Adipose tissue (tissue), 3 donors: ENCODE results near the gene ACACB. TPM values are rescaled to one million over a fixed set of nuclear protein-coding genes. Genes with fewer than 3 reads are reported as not detected.

Experiments
- H3K27ac ChIP-seq: one replicate; pipeline ENCODE4 v1.5.1; 2013; ENCODE audit warnings: low read depth, low read length
- WGBS, 3 donors: extraction: QIAGEN DNeasy Blood & Tissue Kit; methylation state at CpG; one replicate each; pipeline ENCODE4 v1.1.7; 2013; 5-methylcytosine and 5-hydroxymethylcytosine counted together
- polyA plus RNA-seq, 3 donors: library from polyadenylated mRNA; stranded (reverse); fragments of 200-250 nt; gene quantifications; one replicate each; pipeline ENCODE4 v1.2.3, GENCODE V29; 2013
- donor health status: healthy with polysubstance abuse.
- donor health status: Bipolar disorder and iron deficiency.
- donor health status: healthy.

ACACB gene
- polyA plus RNA-seq = 100 to 1,000 TPM in 2 of 3 donors, 10 to 100 TPM in 1; 61.3 to 539 (median 237) TPM

DNA sequence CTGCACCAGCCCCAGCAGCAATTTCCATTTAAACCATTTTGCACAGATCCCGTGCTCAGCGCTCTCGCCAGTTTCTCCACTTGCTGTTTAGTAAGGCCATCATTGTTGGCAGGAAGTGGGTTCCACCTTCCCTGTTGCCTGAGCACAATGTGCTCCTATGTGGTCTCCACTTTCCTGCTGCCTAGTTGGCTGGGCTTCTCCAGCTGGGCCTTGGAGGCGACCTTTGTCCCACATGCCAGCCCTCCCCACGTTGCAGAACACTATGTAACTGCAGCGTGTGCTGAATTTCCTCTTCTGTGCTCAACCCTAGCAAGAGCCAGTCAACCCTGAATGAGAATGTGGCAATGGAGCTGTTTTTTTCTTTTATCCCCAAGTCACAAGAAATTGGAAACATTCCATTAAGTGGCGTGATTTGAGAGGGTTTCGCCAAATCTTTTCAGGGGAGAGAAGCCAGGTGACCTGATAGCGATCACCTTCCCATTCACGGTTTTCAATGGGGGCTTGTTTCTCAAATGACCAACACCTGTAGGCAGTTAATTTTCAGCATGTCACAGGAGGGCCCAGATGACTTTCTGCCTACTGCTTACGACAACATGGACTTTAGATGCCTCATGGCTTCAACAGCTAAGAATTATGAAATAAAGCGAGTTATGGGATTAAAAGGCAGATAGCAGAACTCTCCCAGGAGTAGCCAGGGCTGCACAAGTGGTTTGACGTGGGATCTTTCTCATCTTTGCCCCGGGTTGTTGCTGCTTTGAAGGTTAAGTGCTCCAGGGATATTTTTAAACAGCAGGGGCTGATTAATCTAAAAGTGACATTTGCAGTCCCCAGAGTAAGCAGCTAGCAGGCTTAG is at the start of gene ACACB:
ACACB (plus strand) TSS at position 830 of the 853 bp plus-strand sequence. CDS start 22,819 bp downstream, outside the sequence.
- 15 to 41% (median 33%) methylated on average over 14 of the region's 14 CpGs for WGBS, 3 donors
- peak within 1 kb of the TSS; percentile 81 for H3K27ac ChIP-seq

DNA sequence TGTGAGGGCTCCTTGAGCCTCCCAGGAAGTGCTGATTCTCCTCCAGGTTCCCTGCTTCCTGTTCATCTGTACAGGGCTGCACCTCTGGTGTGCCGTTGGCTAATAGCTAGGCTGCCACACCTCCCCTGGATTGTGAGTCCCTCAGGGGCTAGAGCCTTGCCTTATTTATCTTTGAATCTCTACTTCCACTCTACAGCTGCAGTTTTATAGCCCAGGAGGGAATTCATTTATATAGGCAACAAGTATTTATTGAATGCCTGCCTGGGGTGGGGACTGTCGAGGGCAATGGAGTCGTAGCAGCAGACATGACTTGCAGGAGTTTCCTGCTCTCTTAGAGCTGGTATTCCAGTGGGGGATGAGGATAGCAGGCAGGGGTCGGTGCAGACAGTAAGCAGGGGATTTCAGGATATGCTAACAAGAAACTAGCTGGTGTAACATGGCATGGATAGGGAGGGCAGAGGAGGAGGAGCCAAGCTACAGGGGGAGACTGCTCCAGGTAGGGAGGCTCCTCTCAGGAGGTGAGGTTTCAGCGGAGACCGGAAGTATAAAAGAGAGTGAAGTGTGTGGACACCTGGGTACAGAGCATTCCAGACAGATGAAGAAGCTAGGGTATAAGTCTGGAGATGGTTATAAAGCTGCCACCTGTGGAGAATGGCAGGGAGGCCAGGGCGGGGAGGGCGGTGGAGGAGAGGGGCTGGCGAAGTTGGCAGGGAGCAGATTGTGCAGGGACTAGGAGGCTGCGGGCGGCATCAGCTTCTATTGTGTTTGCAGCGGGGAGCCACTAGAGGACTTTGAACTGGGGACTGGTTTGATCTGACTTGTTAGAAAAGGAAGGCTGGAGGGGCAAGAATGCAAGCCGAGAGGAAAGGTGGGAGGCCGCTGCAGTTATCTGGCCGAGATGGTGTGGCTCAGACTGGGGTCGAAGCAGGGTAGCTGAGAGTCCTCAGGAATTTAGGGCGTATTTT is 46.8 kb upstream of the ACACB start:
- 72 to 88% (median 84%) methylated on average over 17 of the region's 17 CpGs for WGBS, 3 donors
- no peak overlapping the region for H3K27ac ChIP-seq

DNA sequence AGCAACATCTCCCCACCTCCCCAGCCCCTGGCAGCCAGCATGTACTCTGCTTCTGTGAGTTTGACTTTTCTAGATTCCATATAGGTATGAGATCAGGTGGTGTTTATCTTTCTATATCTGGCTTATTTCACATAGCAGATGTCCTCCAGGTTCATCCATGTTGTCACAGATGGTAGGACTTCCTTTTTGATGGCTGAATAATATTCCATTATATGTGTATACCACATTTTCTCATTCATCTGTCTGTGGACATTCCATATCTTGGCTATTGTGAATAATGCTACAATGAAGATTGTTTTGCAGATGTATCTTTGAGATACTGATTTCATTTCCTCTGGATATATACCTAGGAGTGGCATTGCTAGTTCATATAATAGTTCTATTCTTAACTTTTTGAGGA is 41.5 kb upstream of the ACACB start:
- H3K27ac ChIP-seq = no peak overlapping the region

DNA sequence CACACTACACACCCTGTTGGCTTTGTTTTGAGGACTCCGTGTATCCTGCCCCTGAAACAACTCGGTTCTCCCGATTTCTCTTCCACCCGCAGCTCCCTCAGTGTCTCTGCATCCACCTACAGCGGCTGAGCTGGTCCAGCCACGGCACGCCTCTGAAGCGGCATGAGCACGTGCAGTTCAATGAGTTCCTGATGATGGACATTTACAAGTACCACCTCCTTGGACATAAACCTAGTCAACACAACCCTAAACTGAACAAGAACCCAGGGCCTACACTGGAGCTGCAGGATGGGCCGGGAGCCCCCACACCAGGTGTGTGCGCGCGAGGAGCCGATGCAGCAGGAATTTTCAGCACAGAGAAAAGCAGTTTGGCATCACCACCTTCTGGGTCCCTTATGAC is 33.6 kb upstream of the ACACB start:
- WGBS, 3 donors = 89 to 97% (median 94%) methylated on average over 14 of the region's 14 CpGs
- H3K27ac ChIP-seq = no peak overlapping the region

DNA sequence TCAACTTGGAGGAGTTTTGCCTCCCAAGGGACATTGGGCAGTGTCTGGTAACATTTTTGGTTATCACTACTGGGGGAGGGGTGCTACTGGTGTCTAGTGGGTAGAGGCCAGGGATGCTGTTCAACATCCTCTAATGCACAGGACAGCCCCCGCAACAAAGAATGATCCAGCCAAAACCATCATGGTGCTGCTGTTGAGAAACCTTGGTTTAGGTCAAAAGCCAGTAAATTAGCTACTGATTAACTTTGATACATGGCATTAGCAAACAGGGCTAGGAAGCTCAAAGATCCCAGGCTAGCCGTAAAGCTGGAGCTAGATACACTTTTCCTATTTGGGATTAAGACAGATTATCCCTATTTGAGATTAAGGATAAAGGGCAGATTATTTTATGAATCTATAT is 32.0 kb upstream of the ACACB start:
- WGBS, 3 donors = 38 to 93% (median 90%) methylated on average over 2 of the region's 2 CpGs
- no peak overlapping the region for H3K27ac ChIP-seq

DNA sequence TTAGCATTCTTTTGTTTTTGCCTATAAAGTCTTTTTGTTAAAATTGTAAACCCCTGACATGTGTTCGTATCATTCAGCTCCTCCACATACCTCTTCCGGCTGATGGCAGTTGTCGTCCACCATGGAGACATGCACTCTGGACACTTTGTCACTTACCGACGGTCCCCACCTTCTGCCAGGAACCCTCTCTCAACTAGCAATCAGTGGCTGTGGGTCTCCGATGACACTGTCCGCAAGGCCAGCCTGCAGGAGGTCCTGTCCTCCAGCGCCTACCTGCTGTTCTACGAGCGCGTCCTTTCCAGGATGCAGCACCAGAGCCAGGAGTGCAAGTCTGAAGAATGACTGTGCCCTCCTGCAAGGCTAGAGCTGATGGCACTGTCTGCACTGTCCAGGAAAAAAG is 30.8 kb upstream of the ACACB start:
- WGBS, 3 donors = 93 to 95% (median 95%) methylated on average over 11 of the region's 11 CpGs
- H3K27ac ChIP-seq = no peak overlapping the region

DNA sequence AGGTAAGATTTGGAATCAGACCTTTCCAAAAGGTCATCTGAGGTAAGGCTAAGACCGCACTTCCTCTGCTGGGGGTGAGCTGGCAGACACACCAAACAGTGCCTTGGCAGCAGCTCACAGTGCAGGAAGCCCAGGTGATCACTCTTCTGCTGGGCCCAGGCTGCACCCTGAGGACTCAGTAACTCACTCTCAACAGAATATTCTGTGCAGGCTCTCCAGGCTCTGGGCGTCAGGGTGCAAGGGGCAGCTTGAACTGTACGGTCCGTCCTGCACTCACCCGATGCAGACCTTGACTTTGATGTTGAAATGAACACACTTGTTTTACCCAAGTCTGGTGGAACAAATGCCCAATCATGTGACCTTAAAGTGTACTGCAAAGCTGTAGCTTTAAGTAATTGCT is 29.1 kb upstream of the ACACB start:
- WGBS, 3 donors = 27 to 62% (median 59%) methylated on average over 5 of the region's 5 CpGs
- no peak overlapping the region for H3K27ac ChIP-seq

DNA sequence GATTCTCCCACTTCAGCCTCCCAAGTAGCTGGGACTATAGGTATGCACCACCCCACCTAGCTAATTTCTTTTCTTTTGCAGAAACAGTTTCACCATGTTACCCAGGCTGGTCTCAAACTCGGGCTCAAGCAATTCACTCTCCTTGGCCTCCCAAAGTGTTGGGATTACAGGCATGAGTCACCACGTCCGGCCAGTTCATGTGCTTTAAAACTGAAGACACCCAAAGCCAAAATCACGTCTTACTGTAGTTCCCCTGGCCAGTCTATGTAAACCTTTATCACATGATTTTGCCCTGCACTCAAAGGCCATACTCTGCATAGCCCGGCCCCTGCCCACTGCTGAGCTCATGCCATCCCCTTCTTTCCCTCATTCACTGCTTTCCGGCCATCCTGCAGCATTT is 27.6 kb upstream of the ACACB start:
- no peak overlapping the region for H3K27ac ChIP-seq
- WGBS, 3 donors = 78 to 88% (median 85%) methylated on average over 6 of the region's 6 CpGs

DNA sequence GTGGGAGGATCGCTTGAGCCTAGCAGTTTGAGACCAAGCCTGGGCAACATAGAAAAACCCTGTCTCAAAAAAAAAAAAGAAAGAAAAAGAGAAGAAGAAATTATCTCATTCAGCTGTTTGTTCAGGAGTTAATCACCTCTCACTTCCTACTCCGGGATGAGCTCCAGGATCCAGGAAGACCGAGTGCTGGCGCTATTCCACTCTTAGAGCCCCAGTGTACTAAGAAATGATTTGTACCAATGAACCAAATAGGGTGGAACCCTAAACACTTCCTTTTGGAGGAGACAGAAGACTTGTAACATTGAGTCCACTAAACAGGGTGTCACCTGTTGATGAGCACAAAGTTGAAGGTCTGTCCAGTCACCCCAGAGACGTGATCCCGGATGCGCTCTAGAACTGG is 26.7 kb upstream of the ACACB start:
- no peak overlapping the region for H3K27ac ChIP-seq
- WGBS, 3 donors = 84 to 91% (median 89%) methylated on average over 7 of the region's 7 CpGs

DNA sequence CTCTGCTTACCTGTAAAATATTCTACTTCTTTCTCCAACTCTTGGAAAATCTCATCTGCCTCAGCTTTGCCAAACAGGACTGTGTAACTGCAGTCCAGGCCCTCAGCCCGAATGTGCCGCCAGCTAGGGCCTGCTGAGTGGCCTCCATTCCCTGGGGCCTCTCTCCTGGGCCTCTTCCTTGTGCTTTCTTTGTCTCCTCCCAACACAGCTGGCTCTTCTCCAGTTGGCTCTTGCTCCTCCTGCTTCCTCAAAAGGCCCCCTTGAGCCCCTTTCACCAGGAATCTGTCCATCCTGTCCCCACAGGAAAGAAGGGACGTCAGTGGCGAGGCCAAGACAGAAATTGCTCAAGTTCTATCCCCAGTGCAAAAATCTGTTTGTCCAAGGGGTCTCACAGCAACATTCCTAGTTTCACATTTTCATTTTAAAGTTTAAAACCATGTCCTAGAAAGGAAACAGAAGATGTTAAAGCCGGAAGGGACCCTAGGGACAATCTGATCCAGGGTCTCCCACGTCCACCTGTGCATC is 23.8 kb upstream of the ACACB start:
- H3K27ac ChIP-seq = no peak overlapping the region
- 18 to 63% (median 33%) methylated on average over 6 of the region's 6 CpGs for WGBS, 3 donors

DNA sequence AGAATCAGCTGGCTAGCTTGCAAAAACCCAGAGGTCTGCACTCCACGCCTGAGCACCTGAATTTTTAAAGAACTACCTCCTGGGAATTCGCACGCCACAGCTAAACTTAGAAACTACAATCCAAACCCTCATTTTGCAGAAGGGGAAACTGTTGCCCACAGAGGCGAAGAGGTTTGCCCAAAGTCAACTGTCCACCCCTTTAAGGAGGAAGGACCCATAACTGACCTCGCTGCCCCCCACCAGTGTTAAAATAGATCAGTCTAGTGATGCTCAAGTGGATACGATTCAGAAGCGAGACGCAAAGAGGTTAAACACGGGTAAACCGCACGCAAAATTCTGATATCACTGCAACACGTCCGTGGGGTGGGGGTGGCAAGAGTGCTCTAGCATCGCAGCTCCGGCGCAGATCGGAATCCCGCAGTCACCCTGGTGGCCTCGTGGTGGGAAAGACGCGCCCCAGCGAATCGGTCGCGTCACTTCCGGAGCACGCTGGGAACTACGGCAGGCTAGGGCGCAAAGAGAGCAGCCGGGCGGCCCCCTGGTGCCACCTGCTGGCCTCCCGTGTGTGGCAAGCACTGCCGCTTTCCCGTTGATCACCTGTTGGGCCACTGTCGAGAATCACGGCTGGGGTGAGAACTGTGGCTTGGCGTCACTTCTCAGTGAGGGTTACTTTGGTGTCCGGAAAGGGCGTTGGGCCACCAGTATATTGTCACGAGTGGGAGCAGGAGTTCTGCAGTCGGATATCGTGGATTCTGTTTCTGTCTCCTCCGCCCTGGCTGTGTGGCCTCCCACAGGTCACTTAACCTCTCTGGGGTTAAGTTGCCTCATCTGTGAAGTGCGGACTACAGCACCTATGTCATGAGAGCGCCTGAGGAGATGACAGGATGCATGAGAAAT is 23.1 kb upstream of the ACACB start, which contains the start of gene ALKBH2:
ALKBH2 (minus strand) TSS at position 451 of the 897 bp plus-strand sequence. CDS start 686 bp downstream, outside the sequence.
- WGBS, 3 donors = 4 to 6% (median 5%) methylated on average over 45 of the region's 45 CpGs
- no peak within 1 kb of the TSS for H3K27ac ChIP-seq

DNA sequence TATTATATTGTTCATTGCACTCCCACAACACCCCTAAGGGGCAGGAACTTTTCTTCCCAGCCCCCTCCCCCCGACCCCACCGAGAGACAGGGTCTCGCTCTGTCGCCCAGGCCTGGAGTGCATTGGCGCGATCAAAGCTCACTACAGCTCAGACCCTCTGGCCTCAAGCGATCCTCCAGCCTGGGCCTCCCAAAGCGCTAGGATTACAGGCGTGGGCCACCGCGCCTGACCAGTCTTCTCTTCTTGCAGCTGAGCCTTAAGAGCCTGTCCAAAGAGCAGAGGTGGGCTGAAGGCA is 19.3 kb upstream of the ACACB start:
- 35 to 37% (median 35%) methylated on average over 11 of the region's 11 CpGs for WGBS, 3 donors
- no peak overlapping the region for H3K27ac ChIP-seq

DNA sequence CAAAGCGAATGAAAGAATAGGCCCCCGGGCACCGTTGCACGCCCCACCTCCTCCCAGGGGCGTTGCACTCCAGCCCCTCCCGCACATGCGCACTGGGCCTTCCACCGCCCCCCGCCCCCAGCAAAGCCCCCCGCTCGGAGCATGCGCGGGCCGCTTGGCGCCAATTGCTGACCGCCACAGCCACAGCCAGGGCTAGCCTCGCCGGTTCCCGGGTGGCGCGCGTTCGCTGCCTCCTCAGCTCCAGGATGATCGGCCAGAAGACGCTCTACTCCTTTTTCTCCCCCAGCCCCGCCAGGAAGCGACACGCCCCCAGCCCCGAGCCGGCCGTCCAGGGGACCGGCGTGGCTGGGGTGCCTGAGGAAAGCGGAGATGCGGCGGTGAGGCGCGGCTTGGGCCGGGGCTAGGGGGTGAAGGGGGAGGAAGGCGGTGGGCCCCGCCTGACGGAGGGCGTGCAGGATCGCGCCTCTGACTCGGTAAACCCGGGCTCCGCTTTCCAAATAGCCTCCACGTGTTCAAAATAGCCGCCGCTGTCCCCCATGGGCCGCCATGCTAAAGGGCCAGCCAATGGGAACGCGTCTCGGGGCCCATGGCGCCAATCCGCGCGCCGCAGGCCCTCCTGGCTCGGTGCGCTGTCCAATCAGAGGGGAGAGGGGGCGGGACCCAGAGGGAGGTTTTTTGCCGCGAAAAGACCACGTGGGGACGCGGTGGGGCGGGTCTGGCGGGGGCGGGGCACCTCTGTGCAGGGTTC is 18.8 kb upstream of the ACACB start, which contains the start of gene UNG:
UNG (plus strand) TSS at position 163 of the 748 bp plus-strand sequence; CDS start at position 246, 83 bp downstream.
- WGBS, 3 donors = 0 to 1% (median 0%) methylated on average over 61 to 71 of the region's 71 CpGs

DNA sequence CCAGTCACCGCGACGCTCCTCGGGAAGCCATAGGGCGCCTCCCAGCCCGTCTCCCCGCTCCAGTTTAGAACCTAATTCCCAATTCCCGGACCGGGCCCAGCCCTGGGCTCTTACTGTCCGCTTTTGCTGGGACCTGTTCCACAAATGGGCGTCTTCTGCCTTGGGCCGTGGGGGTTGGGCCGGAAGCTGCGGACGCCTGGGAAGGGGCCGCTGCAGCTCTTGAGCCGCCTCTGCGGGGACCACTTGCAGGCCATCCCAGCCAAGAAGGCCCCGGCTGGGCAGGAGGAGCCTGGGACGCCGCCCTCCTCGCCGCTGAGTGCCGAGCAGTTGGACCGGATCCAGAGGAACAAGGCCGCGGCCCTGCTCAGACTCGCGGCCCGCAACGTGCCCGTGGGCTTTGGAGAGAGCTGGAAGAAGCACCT is 18.2 kb upstream of the ACACB start:
- WGBS, 3 donors = 0% methylated on average over 32 of the region's 32 CpGs
- H3K27ac ChIP-seq = peak overlapping the region; percentile 14

More for the DNA sequence above, 18.8 kb upstream of the ACACB start, which contains the start of gene UNG:
- H3K27ac ChIP-seq = peak within 1 kb of the TSS; percentile 14

DNA sequence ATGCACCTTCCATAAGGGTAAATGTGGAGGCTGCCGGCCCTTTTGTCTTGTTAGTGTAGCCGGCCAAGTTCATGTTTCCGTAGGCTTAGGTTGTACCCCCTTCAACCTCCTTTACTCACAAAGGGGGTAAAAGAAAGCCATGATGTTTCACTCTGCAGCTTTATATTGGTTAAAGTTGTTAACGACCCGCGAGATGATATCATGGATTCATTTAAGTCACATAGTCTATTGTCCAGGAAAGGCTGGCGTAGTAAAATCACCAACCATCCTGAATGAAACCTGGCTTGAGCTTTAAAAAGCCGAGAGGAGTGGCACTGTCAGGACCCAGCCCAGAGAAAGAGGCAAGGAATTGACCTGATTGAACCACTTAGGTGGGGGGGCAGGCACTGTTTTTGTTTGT is 17.7 kb upstream of the ACACB start:
- WGBS, 3 donors = 3 to 5% (median 4%) methylated on average over 8 of the region's 8 CpGs
- peak overlapping the region; percentile 14 for H3K27ac ChIP-seq

DNA sequence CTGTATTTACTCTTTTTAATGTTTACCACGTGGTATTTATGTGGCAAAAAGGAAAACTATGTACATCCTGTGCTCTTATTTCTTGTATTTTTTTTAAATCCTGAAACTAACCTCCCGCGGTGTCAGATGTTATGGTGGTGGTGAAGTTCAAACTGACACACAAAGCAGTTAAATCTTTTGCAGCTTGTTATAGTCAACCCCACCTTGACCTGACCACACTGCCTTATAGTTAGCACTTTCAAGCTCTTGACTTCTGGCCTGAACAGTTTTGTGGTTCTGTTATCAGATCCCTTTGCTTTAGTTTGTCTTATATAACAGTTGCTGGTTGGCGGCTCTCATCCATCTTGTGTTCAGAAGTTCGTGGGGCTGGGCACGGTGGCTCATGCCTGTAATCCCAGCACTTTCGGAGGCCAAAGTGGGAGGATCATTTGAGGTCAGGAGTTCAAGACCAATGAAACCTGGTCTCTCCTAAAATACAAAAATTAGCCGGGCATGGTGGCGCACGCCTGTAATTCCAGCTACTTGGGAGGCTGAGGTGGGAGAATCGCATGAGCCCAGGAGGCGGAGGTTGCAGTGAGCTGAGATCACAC is 16.9 kb upstream of the ACACB start:
- H3K27ac ChIP-seq = no peak overlapping the region
- 68 to 75% (median 70%) methylated on average over 12 of the region's 12 CpGs for WGBS, 3 donors

DNA sequence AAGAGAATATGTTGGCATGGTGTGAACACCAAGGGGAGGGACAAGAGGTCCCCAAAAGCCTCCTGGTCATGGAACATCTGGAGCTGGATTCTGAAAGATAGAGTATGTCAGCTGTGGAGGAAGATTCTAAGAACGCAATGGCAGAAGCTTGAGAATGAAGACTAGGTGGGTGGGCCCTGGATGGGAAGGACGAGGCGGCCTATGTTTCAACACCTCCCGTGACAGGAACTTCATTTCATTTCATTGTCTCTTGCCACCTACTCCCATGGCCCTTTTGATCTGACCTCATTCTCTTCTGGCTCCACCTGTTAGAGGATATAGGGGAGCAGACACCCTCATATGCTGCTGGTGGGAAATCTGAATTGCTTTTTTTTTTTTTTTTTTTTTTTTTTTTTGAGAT is 15.6 kb upstream of the ACACB start:
- H3K27ac ChIP-seq = no peak overlapping the region
- 65 to 96% (median 65%) methylated on average over 4 of the region's 4 CpGs for WGBS, 3 donors
